Esophagus muscularis mucosa (tissue), 4 donors: ENCODE data around the gene TGFBR2.

ENCODE experiments used
- EP300 ChIP-seq: sonication (generic); formaldehyde crosslinking; IDR thresholded peaks from one replicate; pipeline ENCODE4 v1.6.1; 2017; ENCODE audit warnings: antibody characterized with exemption
- POLR2A ChIP-seq: fragments of 450-650 bp; IDR thresholded peaks from one replicate; pipeline ENCODE4 v1.6.1; 2017; ENCODE audit warnings: antibody characterized with exemption, moderate library complexity, mild to moderate bottlenecking, low read depth
- POLR2AphosphoS5 ChIP-seq, 2 donors: sonication (generic); formaldehyde crosslinking; IDR thresholded peaks; one replicate each; pipeline ENCODE4 v1.6.1; 2017; ENCODE audit warnings: antibody characterized with exemption in 2 of 2
- TF ChIP-seq, protein P1 (sequence below), 3 experiments: fragments of 200-600 bp in 2 of 3; fragments of 450-650 bp in 1 of 3; sonication (generic) in 2 of 3; IDR thresholded peaks; one replicate each; pipeline ENCODE4 v1.5.1; 2017 to 2019; ENCODE audit warnings: antibody characterized with exemption in 3 of 3, mild to moderate bottlenecking in 2 of 3, moderate library complexity in 1 of 3

DNA sequence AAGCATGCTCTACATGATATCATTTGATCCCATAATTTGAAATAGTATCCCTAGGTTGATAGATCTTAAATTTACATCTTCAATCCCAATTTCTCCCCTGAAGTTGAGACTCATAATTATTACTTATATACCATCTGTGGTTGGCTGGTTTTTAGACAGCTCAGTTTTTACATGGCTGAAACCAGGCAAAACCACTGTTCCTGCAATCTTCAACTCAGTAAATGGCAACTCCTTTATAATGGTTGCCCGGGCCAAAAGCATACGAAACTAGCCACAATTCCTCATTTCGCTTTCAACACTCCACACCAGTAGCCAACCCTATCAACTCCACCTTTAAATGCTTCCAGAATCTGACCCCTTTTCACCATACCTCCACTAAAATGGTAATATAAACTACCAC, 118.5 kb downstream of the TGFBR2 start:
- TF ChIP-seq, protein P1, sequence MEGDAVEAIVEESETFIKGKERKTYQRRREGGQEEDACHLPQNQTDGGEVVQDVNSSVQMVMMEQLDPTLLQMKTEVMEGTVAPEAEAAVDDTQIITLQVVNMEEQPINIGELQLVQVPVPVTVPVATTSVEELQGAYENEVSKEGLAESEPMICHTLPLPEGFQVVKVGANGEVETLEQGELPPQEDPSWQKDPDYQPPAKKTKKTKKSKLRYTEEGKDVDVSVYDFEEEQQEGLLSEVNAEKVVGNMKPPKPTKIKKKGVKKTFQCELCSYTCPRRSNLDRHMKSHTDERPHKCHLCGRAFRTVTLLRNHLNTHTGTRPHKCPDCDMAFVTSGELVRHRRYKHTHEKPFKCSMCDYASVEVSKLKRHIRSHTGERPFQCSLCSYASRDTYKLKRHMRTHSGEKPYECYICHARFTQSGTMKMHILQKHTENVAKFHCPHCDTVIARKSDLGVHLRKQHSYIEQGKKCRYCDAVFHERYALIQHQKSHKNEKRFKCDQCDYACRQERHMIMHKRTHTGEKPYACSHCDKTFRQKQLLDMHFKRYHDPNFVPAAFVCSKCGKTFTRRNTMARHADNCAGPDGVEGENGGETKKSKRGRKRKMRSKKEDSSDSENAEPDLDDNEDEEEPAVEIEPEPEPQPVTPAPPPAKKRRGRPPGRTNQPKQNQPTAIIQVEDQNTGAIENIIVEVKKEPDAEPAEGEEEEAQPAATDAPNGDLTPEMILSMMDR (IDR thresholded peaks at IDR 0.05), result no peak
- no peak for TF ChIP-seq POLR2A
- TF ChIP-seq POLR2AphosphoS5 (IDR thresholded peaks at IDR 0.05), result no peak
- no peak for TF ChIP-seq EP300
